GM12864 (cell line): ENCODE data around the gene VPS26B.
"Not testable (repeated sequence)": the region's sequence is repeated elsewhere in the genome, so short reads cannot be mapped to it uniquely, and the experiment has no call there.

Source experiments
- DNase-seq: peaks from one replicate; pipeline ENCODE4 v3.0.0-alpha.2; 2011; ENCODE audit warnings: low read depth
- H3K4me3 ChIP-seq: 2 replicates; pipeline ENCODE4 v1.5.1; 2011; ENCODE audit warnings: mild to moderate bottlenecking, low read depth, low read length, control low read depth
- CTCF ChIP-seq: IDR thresholded peaks from 2 replicates; pipeline ENCODE4 v1.5.1; 2011; ENCODE audit warnings: low read depth, mild to moderate bottlenecking, moderate library complexity, low read length, control low read depth, inconsistent platforms; ENCODE audit errors: missing control alignments

The VPS26B gene

DNA sequence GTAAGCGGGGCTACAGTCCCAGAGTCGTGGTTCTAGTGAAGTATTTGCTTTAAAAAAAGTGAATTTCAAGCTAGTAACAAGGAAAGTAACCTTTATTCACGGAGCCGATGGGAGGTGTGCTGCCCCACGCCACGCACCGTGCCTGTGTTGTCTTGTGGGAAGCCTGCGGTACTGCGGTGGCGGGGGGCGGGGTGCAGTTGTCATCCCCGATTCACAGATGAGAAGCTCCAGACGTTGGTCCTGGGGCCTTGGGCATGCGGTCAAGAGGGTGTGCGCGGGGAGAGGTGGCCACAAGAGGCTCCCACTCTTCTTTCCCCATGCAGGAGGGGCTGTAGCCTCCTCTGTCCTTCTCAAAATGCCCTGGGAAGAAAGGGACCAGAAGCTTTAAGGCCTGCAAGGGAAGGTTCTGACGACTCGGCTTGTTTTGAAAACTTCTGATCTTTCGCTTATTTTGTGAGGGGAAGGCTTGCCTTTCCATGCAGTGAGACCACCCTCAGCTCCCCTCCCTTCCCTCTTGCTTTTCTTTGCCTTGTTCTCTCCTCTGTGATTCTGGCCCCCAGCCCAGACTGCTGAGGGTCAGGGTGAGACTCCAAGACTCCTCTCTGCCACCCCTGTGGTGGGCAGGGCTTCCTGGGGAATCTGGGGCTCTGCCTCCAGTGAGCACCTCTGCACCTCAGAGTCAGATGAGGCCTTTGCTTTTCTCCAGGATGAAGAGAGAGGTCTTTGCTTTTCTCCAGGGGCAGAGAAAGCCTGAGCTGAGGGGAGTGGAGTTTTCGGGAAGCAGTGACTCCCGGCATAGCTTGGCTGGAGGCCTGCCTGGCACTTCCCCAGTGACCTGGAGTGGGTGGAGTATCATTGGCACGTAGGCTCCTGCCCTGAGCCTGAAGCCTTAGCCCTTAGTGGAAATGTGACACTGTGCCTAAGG lies 57.9 kb downstream of the VPS26B start:
- TF ChIP-seq CTCF = no peak
- H3K4me3 ChIP-seq = no peak overlapping the region
- DNase-seq = no peak

DNA sequence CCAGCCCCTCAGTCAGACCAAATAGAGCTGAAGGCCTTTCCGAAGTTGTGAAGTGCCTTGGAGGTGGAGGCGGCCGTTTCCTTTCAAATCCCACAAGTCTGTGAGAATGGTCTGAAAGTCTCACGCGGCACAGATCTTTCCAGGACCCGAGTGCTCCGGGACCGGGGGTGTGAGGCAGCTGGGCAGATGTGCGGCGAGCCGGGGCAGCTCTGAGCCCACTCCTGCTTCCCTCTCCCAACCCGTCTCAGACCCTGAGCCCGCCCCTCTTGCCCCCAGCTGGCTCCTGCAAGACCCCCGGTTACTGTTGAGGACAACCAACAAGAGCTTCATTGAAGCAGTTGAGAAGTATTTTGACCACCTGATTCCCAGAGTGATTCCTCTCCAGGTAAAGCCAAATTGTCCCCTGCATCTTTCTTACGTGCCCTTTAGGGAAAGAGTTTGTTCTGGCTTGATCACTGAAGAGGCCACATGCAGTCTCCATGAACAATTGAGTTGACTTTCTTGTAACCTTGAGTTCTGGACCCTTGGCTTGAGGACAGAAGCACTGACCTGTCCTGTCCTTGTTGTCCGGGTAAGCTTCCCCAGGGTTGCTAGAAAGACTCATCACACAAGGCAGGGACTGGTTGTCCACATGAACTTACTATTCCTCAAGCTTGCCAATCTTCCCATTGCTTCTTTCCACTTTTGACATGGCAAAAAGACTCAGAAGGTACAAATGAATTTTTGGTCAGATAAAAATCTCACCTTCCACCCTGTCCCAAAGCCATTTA lies 59.2 kb downstream of the VPS26B start:
- no peak overlapping the region for H3K4me3 ChIP-seq
- TF ChIP-seq CTCF = no peak
- no peak for DNase-seq

DNA sequence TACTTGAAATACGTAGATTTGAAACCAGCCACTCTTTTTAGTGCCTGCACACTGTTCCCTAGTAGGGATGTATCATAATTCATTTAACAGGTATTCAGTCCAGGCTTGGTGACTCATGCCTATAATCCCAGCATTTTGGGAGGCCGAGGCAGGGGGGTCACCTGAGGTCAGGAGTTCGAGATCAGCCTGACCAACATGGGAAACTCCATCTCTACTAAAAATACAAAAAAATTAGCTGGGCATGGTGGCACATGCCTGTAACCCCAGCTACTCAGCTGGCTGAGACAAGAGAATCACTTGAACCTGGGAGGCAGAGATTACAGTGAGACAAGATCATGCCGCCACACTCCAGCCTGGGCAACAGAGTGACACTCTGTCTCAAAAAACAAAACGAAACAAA lies 59.9 kb downstream of the VPS26B start:
- not testable (repeated sequence) for H3K4me3 ChIP-seq, DNase-seq

- H3K4me3 ChIP-seq = no peak overlapping the region
- no peak for DNase-seq
- TF ChIP-seq CTCF = no peak
Observed at GRCh38 chr11:134287561-134287960, 63.1 kb downstream of the VPS26B start.

DNA sequence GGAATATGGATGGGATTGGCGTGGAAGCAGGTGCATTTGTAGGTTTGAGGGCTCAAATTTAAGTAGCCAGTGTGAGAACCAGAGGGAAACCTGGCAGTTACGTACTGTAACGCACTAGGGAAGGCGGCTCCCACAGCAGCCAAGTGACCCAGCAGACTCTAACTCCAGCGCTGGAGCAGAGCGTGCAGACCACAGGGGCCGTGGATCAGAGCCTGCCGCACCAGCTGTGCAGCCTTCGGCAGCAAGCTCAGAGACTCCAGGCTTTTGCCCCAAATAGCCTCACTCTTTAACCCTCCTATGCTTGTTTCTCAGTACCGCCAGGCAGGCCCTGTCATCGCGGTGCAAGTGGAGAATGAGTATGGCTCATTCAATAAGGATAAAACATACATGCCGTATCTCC lies 64.0 kb downstream of the VPS26B start:
- no peak for DNase-seq
- no peak overlapping the region for H3K4me3 ChIP-seq
- TF ChIP-seq CTCF = no peak

DNA sequence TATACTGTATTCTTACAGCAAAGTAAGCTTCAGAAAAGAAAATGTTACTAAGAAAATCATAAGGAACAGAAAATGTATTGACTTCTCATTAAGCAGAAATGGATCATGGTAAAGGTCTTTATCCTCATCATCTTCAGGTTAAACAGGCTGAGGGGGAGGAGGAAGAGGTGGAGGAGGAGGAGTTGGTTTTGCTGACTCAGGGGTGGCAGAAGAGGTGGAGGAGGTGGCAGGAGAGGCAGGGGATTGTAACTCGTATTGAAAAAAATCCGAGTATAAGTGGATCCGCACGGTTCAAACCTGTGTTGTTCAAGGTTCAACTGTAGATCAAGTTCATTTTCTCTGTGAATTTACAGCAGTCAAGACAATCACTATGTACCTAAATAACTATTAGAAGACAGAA lies 64.7 kb downstream of the VPS26B start:
- no peak for DNase-seq
- H3K4me3 ChIP-seq = no peak overlapping the region
- no peak for TF ChIP-seq CTCF

GRCh38 chr11:134289789-134290188 lies 65.3 kb downstream of the VPS26B start:
- no peak overlapping the region for H3K4me3 ChIP-seq
- TF ChIP-seq CTCF = no peak
- no peak for DNase-seq
